K562 (cell line): ENCODE results near the gene PTPN14.
"Not testable (repeated sequence)": the region's sequence is repeated elsewhere in the genome, so short reads cannot be mapped to it uniquely, and the experiment has no call there.

Source experiments
- C11orf30 ChIP-seq: fragments of 450-650 bp; IDR thresholded peaks from 2 replicates; pipeline ENCODE4 v1.6.1; 2016; ENCODE audit warnings: low read depth, mild to moderate bottlenecking
- HDAC6 ChIP-seq: IDR thresholded peaks from 2 replicates; pipeline ENCODE4 v1.6.1; 2012; ENCODE audit warnings: low read depth, mild to moderate bottlenecking, control low read depth, inconsistent platforms, low read length, moderate library complexity
- JUN ChIP-seq, 2 experiments: sonication (generic) in 1 of 2; formaldehyde crosslinking in 1 of 2; IDR thresholded peaks; 2 replicates each; pipeline versions ENCODE4 v1.6.1 to v1.8.0; 2012 to 2022; ENCODE audit warnings: borderline replicate concordance in 2 of 2, mild to moderate bottlenecking in 2 of 2, improper control_type of control experiment in 1 of 2, low read depth in 1 of 2, low read length in 1 of 2, missing genetic modification reagents in 1 of 2
- ZNF23 ChIP-seq: fragments of 250-450 bp; sonication (Bioruptor Pico); IDR thresholded peaks from 2 replicates; pipeline ENCODE4 v1.4.0; 2020; ENCODE audit warnings: mild to moderate bottlenecking
- TF ChIP-seq, protein P1 (sequence below), 3 experiments: IDR thresholded peaks in 2 of 3; conservative IDR thresholded peaks in 1 of 3; 2 replicates each; pipeline ENCODE4 v1.5.1; 2011 to 2012; ENCODE audit warnings: low read length in 3 of 3, mild to moderate bottlenecking in 3 of 3, control low read depth in 2 of 3, improper control_type of control experiment in 1 of 3, inconsistent platforms in 1 of 3, low read depth in 1 of 3, mixed read lengths in 1 of 3, moderate library complexity in 1 of 3; ENCODE audit not compliant: insufficient read depth in 2 of 3

DNA sequence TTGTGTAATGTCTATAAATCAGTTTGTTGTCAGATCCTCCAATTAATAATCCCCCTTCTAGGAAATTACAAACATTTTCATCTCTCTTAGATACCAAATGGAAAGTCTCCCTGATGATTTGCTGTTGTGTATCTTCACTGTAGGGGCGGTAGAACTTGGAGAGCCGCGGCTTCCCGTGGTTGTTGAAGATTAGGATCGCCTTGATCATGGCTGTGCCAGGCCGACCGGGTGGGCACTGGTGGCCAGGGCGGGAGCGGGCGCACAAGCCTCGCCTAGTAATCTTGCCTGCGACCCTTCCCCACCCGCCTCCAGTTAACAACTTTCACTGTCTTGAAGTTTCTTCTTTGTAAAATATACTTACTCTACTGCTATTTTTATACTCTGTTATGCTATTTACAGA is 68.2 kb downstream of the PTPN14 start:
- not testable (repeated sequence) for TF ChIP-seq JUN (IDR thresholded peaks at IDR 0.05; ENCODE audit: borderline replicate concordance, low read depth, low read length); JUN (CRISPR knock-in tag; IDR thresholded peaks at IDR 0.05; ENCODE audit: borderline replicate concordance); ZNF23 (CRISPR knock-in tag); C11orf30; HDAC6
- TF ChIP-seq, protein P1, sequence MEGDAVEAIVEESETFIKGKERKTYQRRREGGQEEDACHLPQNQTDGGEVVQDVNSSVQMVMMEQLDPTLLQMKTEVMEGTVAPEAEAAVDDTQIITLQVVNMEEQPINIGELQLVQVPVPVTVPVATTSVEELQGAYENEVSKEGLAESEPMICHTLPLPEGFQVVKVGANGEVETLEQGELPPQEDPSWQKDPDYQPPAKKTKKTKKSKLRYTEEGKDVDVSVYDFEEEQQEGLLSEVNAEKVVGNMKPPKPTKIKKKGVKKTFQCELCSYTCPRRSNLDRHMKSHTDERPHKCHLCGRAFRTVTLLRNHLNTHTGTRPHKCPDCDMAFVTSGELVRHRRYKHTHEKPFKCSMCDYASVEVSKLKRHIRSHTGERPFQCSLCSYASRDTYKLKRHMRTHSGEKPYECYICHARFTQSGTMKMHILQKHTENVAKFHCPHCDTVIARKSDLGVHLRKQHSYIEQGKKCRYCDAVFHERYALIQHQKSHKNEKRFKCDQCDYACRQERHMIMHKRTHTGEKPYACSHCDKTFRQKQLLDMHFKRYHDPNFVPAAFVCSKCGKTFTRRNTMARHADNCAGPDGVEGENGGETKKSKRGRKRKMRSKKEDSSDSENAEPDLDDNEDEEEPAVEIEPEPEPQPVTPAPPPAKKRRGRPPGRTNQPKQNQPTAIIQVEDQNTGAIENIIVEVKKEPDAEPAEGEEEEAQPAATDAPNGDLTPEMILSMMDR (IDR thresholded peaks at IDR 0.05 in 2 of 3, conservative IDR thresholded peaks at IDR 0.05 in 1 of 3; ENCODE audit: insufficient read depth in 2 of 3, low read depth in 1 of 3, low read length in 3 of 3), result not testable (repeated sequence)
